BLaER1 treated with 17β-estradiol and CSF1 and Interleukin-3, amounts not matched to agents 10 nM and 100 nM (cell line): ENCODE data around the gene WASL.

ENCODE experiments used
- H3K27ac ChIP-seq, 11 experiments: shearing (Covaris generic); formaldehyde crosslinking; 2 replicates each; pipeline ENCODE4 v1.8.1; 2022
- H3K27me3 ChIP-seq, 11 experiments: shearing (Covaris generic); formaldehyde crosslinking; 2 replicates each; pipeline ENCODE4 v1.8.1; 2022
- H3K36me3 ChIP-seq, 11 experiments: shearing (Covaris generic); formaldehyde crosslinking; 2 replicates each; pipeline ENCODE4 v1.8.1; 2022
- H3K4me1 ChIP-seq, 10 experiments: shearing (Covaris generic); formaldehyde crosslinking; 2 replicates each; pipeline ENCODE4 v1.8.1; 2022
- H3K4me2 ChIP-seq, 11 experiments: shearing (Covaris generic); formaldehyde crosslinking; 2 replicates each; pipeline ENCODE4 v1.8.1; 2022
- H3K4me3 ChIP-seq, 10 experiments: shearing (Covaris generic); formaldehyde crosslinking; 2 replicates each; pipeline ENCODE4 v1.8.1; 2022
- H3K9ac ChIP-seq, 11 experiments: shearing (Covaris generic); formaldehyde crosslinking; 2 replicates each; pipeline ENCODE4 v1.8.1; 2022
- H3K9me3 ChIP-seq, 11 experiments: shearing (Covaris generic); formaldehyde crosslinking; replicated peaks in 1 of 11; 2 replicates each; pipeline ENCODE4 v1.8.1; 2022
- H4K20me1 ChIP-seq, 11 experiments: shearing (Covaris generic); formaldehyde crosslinking; 2 replicates each; pipeline ENCODE4 v1.8.1; 2022
- Cebpa-rat ChIP-seq, 11 experiments: shearing (Covaris generic); IDR thresholded peaks; 2 replicates each; pipeline ENCODE4 v1.8.1; 2022

The WASL gene

DNA sequence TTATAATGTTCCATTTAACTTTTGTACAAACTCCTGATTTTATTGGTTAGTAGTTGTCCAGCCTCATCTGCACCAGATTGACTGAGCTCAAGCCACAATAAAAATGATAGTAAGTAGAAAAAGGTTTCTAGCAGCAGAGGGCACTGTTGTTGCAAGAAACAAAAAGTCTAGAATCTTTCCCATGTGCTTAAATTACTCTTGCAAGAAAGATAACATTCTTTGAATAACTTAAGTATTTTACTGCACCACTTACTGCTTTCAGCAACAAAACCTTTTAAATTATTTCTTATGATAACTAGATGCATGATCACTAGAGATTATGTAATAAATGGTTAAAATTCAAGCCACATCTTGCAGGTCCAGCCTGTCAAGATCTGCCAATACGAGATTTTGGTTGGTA lies 66.1 kb downstream of the WASL start:
- Histone ChIP-seq H3K36me3 (peaks cover 26 to 84% (median 57%) of the 10 kb centered on the region in 11 experiments; a peak in 20 of 22 replicates), H3K4me3 (no peak overlapping the region), H3K27me3 (no peaks in the 10 kb centered on the region), H3K9ac (no peak overlapping the region), H3K4me1 (no peaks in the 10 kb centered on the region; a peak in 2 of 20 replicates), H3K4me2 (no peak overlapping the region), H4K20me1 (peaks cover 0 to 21% (median 0%) of the 10 kb centered on the region in 11 experiments; a peak in 3 of 22 replicates), H3K27ac (no peak overlapping the region), H3K9me3 (no peaks in the 10 kb centered on the region)
- no peak for TF ChIP-seq Cebpa-rat (IDR thresholded peaks at IDR 0.05)

- H3K4me3 ChIP-seq, result no peak overlapping the region
- peaks cover 22 to 73% (median 50%) of the 10 kb centered on the region in 11 experiments; a peak in 20 of 22 replicates for H3K36me3 ChIP-seq
- H3K27ac ChIP-seq, result no peak overlapping the region
- no peak overlapping the region for H3K9ac ChIP-seq
- H4K20me1 ChIP-seq, result peaks cover 0 to 21% (median 0%) of the 10 kb centered on the region in 11 experiments; a peak in 4 of 22 replicates
- H3K4me2 ChIP-seq, result no peak overlapping the region
- H3K4me1 ChIP-seq, result no peaks in the 10 kb centered on the region; a peak in 2 of 20 replicates
- H3K9me3 ChIP-seq, result no peaks in the 10 kb centered on the region
- no peaks in the 10 kb centered on the region for H3K27me3 ChIP-seq
- TF ChIP-seq Cebpa-rat (IDR thresholded peaks at IDR 0.05), result no peak
These were observed 67.2 kb downstream of the WASL start for GRCh38 chr7:123681561-123681960.

DNA sequence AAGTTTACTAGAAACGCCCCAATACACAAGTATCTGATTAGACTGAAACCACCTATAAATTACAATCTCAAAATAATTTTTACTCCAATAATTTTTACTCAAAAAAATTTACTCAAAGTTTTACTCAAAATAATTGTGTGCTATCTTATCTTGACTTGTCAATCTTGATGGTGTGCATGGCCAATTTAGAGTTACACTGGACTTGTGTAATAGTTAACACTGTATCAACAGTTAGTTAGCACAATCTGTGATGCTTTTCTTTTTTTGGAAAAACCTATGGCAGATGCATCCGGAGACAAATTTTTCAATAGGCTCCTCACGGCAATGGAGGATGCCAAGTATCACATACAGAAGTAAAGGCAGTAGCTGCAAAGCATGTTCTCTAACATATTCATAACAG lies 68.2 kb downstream of the WASL start:
- no peaks in the 10 kb centered on the region for H3K27me3 ChIP-seq
- no peaks in the 10 kb centered on the region for H3K9me3 ChIP-seq
- TF ChIP-seq Cebpa-rat (IDR thresholded peaks at IDR 0.05), result no peak
- H3K4me3 ChIP-seq, result no peak overlapping the region
- H3K9ac ChIP-seq, result no peak overlapping the region
- no peaks in the 10 kb centered on the region; a peak in 2 of 20 replicates for H3K4me1 ChIP-seq
- no peak overlapping the region for H3K27ac ChIP-seq
- peaks cover 0 to 16% (median 0%) of the 10 kb centered on the region in 11 experiments; a peak in 3 of 22 replicates for H4K20me1 ChIP-seq
- no peak overlapping the region for H3K4me2 ChIP-seq
- peaks cover 22 to 66% (median 47%) of the 10 kb centered on the region in 11 experiments; a peak in 20 of 22 replicates for H3K36me3 ChIP-seq

GRCh38 chr7:123679614-123680013 lies 69.2 kb downstream of the WASL start:
- no peak overlapping the region for H3K4me2 ChIP-seq
- no peaks in the 10 kb centered on the region for H3K9me3 ChIP-seq
- no peaks in the 10 kb centered on the region; a peak in 1 of 20 replicates for H3K4me1 ChIP-seq
- no peak for TF ChIP-seq Cebpa-rat (IDR thresholded peaks at IDR 0.05)
- H3K27ac ChIP-seq, result no peak overlapping the region
- peaks cover 18 to 58% (median 40%) of the 10 kb centered on the region in 11 experiments; a peak in 20 of 22 replicates for H3K36me3 ChIP-seq
- no peaks in the 10 kb centered on the region for H3K27me3 ChIP-seq
- no peak overlapping the region for H3K9ac ChIP-seq
- no peak overlapping the region for H3K4me3 ChIP-seq
- peaks cover 0 to 7% (median 0%) of the 10 kb centered on the region in 11 experiments; a peak in 3 of 22 replicates for H4K20me1 ChIP-seq

- Histone ChIP-seq H3K27ac (no peak overlapping the region), H3K9ac (no peak overlapping the region), H3K27me3 (no peaks in the 10 kb centered on the region), H4K20me1 (peaks cover 0 to 3% (median 0%) of the 10 kb centered on the region in 11 experiments; a peak in 3 of 22 replicates), H3K36me3 (peaks cover 12 to 38% (median 28%) of the 10 kb centered on the region in 11 experiments; a peak in 20 of 22 replicates), H3K9me3 (no peaks in the 10 kb centered on the region), H3K4me2 (no peak overlapping the region), H3K4me3 (no peak overlapping the region), H3K4me1 (no peaks in the 10 kb centered on the region)
- no peak for TF ChIP-seq Cebpa-rat (IDR thresholded peaks at IDR 0.05)
These were observed 71.6 kb downstream of the WASL start for GRCh38 chr7:123677061-123677715.

- H3K4me3 ChIP-seq, result no peak overlapping the region
- H3K36me3 ChIP-seq, result peaks cover 3 to 18% (median 7%) of the 10 kb centered on the region in 11 experiments; a peak in 10 of 22 replicates
- H3K4me1 ChIP-seq, result no peaks in the 10 kb centered on the region
- H3K4me2 ChIP-seq, result no peak overlapping the region
- no peak overlapping the region for H3K9ac ChIP-seq
- H3K27ac ChIP-seq, result no peak overlapping the region
- no peaks in the 10 kb centered on the region for H3K27me3 ChIP-seq
- TF ChIP-seq Cebpa-rat (IDR thresholded peaks at IDR 0.05), result no peak
- no peaks in the 10 kb centered on the region for H3K9me3 ChIP-seq
- no peaks in the 10 kb centered on the region; a peak in 1 of 22 replicates for H4K20me1 ChIP-seq
These were observed 73.7 kb downstream of the WASL start for GRCh38 chr7:123675181-123675473.

GRCh38 chr7:123674399-123675180 lies 74.2 kb downstream of the WASL start:
- Histone ChIP-seq H3K9me3 (no peaks in the 10 kb centered on the region), H3K4me3 (no peak overlapping the region), H4K20me1 (no peaks in the 10 kb centered on the region; a peak in 1 of 22 replicates), H3K9ac (no peak overlapping the region), H3K27ac (no peak overlapping the region), H3K4me1 (no peaks in the 10 kb centered on the region), H3K4me2 (no peak overlapping the region), H3K27me3 (no peaks in the 10 kb centered on the region), H3K36me3 (peaks cover 0 to 12% (median 2%) of the 10 kb centered on the region in 11 experiments; a peak in 7 of 22 replicates)
- no peak for TF ChIP-seq Cebpa-rat (IDR thresholded peaks at IDR 0.05)

- H3K9me3 ChIP-seq, result no peaks in the 10 kb centered on the region
- H3K27me3 ChIP-seq, result no peaks in the 10 kb centered on the region
These were observed 74.9 kb downstream of the WASL start for GRCh38 chr7:123673752-123674398.

GRCh38 chr7:123673137-123673732 lies 75.6 kb downstream of the WASL start:
- 0 out of 22 replicates have a peak, but pooled peaks cover 0 to 1% (median 0%) of the 10 kb centered on the region in 11 experiments for H3K36me3 ChIP-seq
- H3K4me2 ChIP-seq, result no peak overlapping the region
- no peak overlapping the region for H3K9ac ChIP-seq
- H3K27ac ChIP-seq, result no peak overlapping the region
- H3K4me1 ChIP-seq, result no peaks in the 10 kb centered on the region
- H4K20me1 ChIP-seq, result no peaks in the 10 kb centered on the region; a peak in 1 of 22 replicates
- no peaks in the 10 kb centered on the region for H3K27me3 ChIP-seq
- H3K4me3 ChIP-seq, result no peak overlapping the region
- H3K9me3 ChIP-seq, result no peaks in the 10 kb centered on the region
- TF ChIP-seq Cebpa-rat (IDR thresholded peaks at IDR 0.05), result no peak

More at GRCh38 chr7:123673752-123674398, 74.9 kb downstream of the WASL start:
- H3K4me2 ChIP-seq, result no peak overlapping the region
- no peak overlapping the region for H3K27ac ChIP-seq
- no peaks in the 10 kb centered on the region for H3K4me1 ChIP-seq
- no peak for TF ChIP-seq Cebpa-rat (IDR thresholded peaks at IDR 0.05)
- no peak overlapping the region for H3K4me3 ChIP-seq
- no peak overlapping the region for H3K9ac ChIP-seq
- peaks cover 0 to 6% (median 0%) of the 10 kb centered on the region in 11 experiments; a peak in 1 of 22 replicates for H3K36me3 ChIP-seq
- H4K20me1 ChIP-seq, result no peaks in the 10 kb centered on the region; a peak in 1 of 22 replicates
